DMS53 (cell line): ENCODE results near the gene TMEM229B.

Experiments used
- DNase-seq: peaks from one replicate; lab custom pipeline; 2025; lab: John Stamatoyannopoulos, UW

TMEM229B gene

GRCh38 chr14:67514650-67515385 lies 26.3 kb upstream of the TMEM229B start:
- peak; percentile 68 for DNase-seq

GRCh38 chr14:67514203-67514607 lies 25.7 kb upstream of the TMEM229B start:
- DNase-seq, result peak; percentile 35

DNA sequence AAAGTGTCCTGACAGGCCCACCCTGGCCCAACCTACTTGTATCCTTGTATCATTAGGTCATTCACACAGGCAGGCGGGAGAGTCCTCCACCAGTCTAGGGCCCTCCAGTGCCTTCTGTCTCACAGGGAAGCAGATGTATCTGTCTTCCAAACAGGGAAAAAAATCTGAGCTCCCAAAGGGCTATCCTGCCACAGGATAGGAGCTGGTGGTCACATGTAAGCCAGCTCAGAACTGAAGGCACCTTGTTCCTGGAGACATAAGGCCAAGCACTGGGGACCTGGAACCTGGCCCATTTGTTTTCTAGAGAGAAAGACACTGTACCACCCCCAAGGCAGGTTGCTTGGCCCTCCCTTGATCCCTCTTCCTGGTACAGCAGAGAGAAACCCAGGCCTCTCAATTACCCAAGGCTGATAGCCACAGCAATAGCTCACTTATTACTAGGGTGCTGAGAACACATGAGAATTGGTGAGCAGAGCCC lies 25.1 kb upstream of the TMEM229B start:
- DNase-seq, result peak; percentile 51

DNA sequence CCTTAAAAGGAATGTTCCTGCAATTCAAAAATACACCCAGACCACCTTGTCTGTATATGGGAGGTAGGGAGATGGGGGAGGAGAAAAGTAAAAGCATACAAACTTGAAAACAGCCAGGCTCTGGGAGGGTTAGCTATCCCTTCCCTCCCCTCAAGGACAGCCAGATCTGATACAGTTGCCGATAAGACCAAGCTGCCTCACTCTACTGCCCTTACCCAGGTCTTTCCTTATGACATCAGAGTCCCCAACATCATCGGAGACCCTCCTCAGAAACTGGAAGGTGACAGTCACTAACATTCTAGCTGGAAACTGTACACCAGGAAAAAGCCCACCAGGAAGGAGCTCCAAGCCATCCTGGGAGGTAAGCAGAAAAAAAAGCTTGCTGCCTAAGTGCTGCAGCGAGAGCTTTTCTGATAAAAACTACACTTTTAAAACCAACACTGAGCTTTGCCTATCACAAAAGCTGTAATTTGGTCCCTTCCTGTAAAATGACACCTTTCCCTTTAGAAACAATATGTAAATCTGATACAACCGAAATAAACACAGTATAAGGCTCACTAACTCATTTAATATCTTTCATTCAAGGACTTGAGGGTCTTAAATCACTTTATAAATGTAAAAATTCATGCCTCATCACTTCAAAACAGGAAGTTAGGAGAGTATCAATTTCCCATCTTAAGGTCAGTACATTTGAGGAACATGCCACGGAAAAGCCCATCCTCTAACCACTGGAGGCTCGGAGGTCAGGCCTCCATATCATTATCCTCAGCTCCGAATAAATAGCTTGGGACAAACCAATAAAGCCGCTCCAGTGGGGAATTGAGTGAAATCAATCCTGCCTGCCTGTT lies 24.2 kb upstream of the TMEM229B start:
- no peak for DNase-seq

- DNase-seq, result no peak
These were observed 22.3 kb upstream of the TMEM229B start for GRCh38 chr14:67510836-67511235.

DNA sequence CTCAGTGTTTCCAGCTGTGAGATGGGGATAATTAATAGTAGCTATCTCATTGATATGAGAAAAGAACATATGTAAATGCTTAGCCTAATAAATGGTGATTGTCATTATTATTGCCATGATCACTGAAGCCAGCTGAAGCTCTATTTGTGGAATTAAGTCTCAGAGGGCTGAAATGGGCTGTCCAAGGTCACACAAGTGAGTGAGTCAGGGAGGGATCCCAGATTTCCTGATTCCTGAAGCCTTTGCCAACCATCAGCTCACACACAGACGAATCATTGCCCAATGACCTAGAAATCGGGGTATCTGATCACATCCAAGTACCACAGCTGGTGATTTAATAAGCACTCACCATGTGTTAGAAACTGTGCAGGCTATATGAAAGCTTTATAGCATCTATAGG lies 21.6 kb upstream of the TMEM229B start:
- no peak for DNase-seq

DNA sequence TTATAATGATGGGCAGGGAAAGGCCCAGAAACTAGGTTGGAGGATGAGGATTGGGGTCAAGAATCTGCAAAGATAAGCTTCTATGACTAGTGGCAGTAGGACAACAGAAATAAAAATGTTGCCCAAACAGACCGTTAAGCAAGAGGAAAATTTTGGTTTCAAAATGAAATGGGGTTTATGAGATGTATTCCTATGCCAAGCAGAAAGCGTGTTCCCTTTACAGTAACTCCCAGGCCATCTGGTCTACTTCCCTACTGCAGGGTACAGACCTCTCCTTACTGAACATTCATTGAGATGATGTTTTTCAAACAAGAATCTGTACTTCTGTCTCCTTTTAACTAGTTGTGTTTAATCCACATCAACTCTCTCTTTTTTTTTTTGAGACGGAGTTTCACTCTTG lies 20.4 kb upstream of the TMEM229B start:
- DNase-seq, result no peak

GRCh38 chr14:67505254-67505653 lies 16.7 kb upstream of the TMEM229B start:
- DNase-seq, result no peak

GRCh38 chr14:67503331-67503730 lies 14.8 kb upstream of the TMEM229B start:
- DNase-seq, result no peak

DNA sequence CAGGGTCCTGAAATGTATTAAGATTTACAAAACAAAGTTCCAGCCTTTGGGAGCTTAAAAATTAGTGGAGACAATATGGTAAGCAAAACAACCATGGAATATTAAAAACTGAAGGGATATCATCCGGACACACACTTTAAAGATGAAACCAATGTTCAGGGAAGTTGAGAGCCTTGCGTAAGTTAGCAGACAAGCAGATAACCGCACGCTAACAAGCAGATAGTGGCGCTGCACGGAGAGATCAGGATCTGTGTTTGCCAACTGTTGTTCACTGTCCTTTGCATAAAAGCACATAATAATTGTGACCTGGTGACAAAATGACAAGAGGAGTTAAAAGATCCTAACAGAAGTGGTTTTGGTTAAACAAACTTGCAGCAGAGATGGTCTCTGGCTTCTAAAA lies 14.3 kb upstream of the TMEM229B start:
- DNase-seq, result no peak

DNA sequence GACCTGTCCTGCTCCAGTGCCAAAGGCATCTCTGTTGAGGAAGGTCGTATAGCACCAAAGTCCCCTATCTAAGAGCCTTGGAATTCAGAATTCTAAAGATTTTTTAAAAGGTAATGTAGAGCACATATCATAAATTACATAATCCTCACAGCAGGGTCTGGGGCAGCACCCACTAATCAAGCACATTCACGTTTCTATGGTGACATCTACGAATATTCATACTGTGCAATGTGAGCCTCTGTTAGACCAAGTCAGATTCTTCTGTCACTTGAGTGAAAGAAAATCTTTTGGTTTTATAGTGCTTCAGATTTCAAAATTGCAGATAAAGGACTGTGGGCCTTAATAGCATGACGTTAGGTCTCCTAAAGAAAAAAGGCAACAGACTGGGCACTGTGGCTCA lies 13.1 kb upstream of the TMEM229B start:
- DNase-seq, result no peak

DNA sequence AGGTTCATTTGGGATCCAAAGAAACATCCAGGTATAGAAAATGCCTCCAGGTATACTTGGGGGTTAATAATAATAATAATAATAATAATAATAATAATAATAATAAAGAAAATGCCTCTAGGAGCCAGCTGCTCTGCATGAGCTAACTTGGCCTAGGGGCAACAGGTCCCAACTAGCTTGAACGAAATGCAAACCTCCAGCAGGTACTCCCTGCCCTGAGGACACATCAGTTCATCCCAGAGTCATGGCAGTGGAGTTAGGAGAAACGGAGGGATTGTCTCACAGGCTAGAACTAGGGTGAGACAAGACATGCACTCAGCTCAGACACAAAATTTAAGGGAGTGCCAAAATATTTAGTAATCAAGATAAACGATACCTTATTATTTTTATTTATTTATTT lies 12.5 kb upstream of the TMEM229B start:
- no peak for DNase-seq

- DNase-seq, result no peak
These were observed 9.2 kb upstream of the TMEM229B start for GRCh38 chr14:67497716-67498115.

- no peak for DNase-seq
These were observed 8.7 kb upstream of the TMEM229B start for GRCh38 chr14:67497216-67497615.

GRCh38 chr14:67495827-67496226 lies 7.3 kb upstream of the TMEM229B start:
- DNase-seq, result no peak

DNA sequence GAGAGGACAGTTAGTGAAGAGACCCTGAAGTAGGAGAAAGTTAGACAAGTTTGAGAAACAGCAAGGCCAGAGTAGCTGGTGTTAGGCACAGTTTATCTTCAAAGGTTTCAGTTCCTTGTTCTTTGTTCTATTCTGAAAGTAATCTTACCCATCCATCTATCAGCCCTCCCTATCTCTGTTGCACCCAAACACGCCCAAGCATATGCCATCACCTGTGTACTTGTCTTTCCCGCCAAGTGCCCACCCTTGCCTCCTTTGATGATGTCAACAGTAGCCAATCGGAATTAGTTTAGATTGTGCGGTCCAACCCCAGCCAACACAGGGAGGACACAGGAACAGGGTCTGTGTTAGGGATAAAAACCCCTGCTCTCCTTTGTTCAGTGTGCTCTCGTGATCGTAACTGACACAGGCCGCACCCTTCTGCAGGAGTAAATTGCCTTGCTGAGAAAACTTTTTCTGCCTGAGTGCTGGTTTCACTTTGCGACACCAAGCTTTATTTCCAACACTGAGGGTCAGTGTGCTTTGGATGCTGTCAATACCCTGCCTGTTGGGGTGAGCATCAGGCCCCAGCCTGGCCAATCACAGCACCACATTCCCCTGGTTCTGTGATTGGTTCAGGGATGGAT lies 4.7 kb upstream of the TMEM229B start:
- peak; percentile 32 for DNase-seq

DNA sequence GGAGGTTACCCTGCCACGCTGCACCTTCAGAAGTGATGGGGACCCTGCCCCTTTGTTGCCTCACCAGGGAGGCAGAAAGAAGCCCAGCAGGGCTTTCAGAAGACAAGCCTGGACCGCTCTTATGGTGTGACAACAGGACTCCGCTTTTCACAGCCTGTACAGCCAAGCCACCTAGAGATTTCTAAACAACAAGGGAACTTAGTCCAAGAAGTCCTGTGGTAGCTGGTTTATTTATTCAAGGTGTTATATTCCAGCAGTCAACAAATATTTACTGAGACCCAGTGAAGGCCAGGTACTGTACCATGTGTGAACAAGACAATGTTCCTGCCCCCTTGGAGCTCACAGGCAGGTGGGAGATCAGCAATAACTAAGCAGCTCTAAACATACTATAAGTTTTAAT lies 4.0 kb upstream of the TMEM229B start:
- DNase-seq, result peak; percentile 43

GRCh38 chr14:67491741-67492507 lies 3.4 kb upstream of the TMEM229B start:
- DNase-seq, result peak; percentile 57

DNA sequence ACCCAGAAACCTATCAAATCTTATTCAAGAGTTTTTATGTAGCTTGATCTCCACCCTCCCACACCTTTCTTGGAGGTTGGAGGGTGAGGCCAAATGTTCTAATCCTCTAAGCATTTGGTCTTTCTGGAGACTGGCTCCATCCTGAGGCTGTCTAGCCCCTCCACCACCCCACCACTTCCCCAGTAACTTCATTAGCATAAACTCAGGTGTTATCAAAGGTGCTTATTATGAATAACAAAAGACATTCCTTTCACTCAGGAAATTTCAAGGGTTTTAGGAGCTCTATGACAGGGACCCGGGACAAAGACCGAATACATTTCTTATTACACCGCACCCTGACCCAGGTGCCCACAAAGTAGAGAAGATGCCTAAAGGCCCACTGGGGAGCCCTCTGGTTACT lies 2.8 kb upstream of the TMEM229B start:
- DNase-seq, result no peak

DNA sequence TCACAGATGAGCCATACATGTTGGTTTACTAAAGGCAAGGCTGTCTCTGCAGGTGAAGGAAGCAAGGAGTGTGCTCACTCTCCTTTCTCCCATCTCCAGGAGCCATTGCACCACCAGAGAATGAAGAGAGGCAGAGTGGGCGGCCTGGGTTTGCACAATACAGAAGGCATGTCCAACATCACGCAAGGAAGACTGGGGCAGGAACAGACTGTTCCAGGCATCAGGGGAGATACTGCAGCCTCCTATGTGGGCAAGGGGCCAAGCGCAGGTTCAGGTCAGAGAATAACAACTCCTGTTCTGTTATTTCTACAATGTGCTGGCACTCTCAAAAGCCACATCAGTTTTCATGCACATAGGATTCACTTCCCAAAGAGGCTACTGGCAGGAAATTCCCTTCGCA lies 1.7 kb upstream of the TMEM229B start:
- no peak for DNase-seq

- no peak for DNase-seq
These were observed 1.2 kb downstream of the TMEM229B start for GRCh38 chr14:67487332-67487731.

DNA sequence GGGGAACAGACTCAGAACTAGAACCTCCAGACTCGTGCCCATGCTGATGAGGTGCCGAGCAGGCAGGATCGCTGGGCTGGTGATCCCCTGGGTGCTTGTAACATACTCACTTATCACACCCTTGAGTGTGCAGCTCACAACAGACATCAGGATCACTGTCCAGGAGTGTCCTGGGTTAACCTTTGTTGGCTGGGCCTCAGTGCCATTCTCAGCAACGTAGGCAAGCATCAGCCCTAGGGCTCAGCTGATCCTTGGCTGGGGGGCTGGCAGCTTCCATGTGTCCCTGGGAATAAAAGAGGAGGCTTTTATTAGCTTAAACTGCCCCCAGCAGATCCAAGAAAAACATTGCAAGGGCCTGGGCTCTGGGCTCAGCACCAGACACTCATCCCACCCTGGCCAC lies 1.6 kb downstream of the TMEM229B start:
- DNase-seq, result no peak
